ENCODE data around the gene ECM1.

- no peak for TF ChIP-seq CTCF (optimal IDR thresholded peaks at IDR 0.05 in 1 of 3, IDR thresholded peaks at IDR 0.05 in 1 of 3, conservative IDR thresholded peaks at IDR 0.05 in 1 of 3; ENCODE audit: extremely low read depth in 1 of 3, insufficient read depth in 2 of 3, low read length in 3 of 3)
- TF ChIP-seq EZH2 (IDR thresholded peaks at IDR 0.05; ENCODE audit: low read length): no peak
These were observed 35.2 kb upstream of the ECM1 start for GRCh38 chr1:150472601-150473200.

Data from keratinocyte (primary cell).